HepG2 (cell line): ENCODE data around the gene PDP2. TPM values are rescaled to one million over a fixed set of nuclear protein-coding genes. Genes with fewer than 3 reads are reported as not detected.
A peak's percentile ranks its signal among the peaks of the same experiment; 100 is the strongest.

Source experiments
- ATAC-seq: fragments of 200-7000 bp; cut with Tn5 transposase; 3 replicates; pipeline ENCODE4 v1.9.1; 2020; ENCODE audit warnings: mild to moderate bottlenecking, moderate library complexity
- BruUV-seq: library from RNA; stranded (reverse); fragments of 400-500 nt; replicated peaks from 2 replicates; lab custom pipeline; 2021; lab: Mats Ljungman, UMichigan
- CTCF ChIA-PET: fragments of 300-600 bp; formaldehyde crosslinking; extraction: SDS; loops from one replicate; lab custom pipeline; 2021; ENCODE audit warnings: low total read pairs, inconsistent platforms, low intra/inter-chr PET ratio; lab: Yijun Ruan, JAX
- POLR2A ChIA-PET: fragments of 350-600 bp; sonication (Branson Sonifier 250); formaldehyde crosslinking; loops from one replicate; lab custom pipeline; 2020; ENCODE audit warnings: antibody characterized with exemption, inconsistent platforms; lab: Yijun Ruan, JAX
- DNase-seq: peaks from one replicate; pipeline ENCODE4 v3.0.0-alpha.2; 2015; ENCODE audit warnings: low spot score
- FAIRE-seq: peaks from 3 replicates; lab custom pipeline; 2011; peaks lifted over from hg19 to GRCh38; lab: Jason Lieb, UNC
- H2AFZ ChIP-seq: one replicate; pipeline ENCODE4 v1.6.1; 2011; ENCODE audit warnings: low read length, inconsistent platforms
- H3K27ac ChIP-seq: fragments of 300-600 bp; 3 replicates; pipeline ENCODE4 v1.8.0; 2011; ENCODE audit warnings: mixed run types, mild to moderate bottlenecking, mixed read lengths, low read length, inconsistent platforms; ENCODE audit not compliant: insufficient read depth; ENCODE audit errors: extremely low read length
- H3K27me3 ChIP-seq, 2 experiments: fragments of 200-600 bp in 1 of 2; 2 replicates in 1 of 2; 3 replicates in 1 of 2; pipeline versions ENCODE4 v1.6.0 to v1.8.0; 2011; ENCODE audit warnings: low read length in 2 of 2, mild to moderate bottlenecking in 2 of 2, moderate library complexity in 2 of 2, inconsistent platforms in 1 of 2; ENCODE audit not compliant: insufficient read depth in 2 of 2, control insufficient read depth in 1 of 2
- H3K36me3 ChIP-seq, 2 experiments: fragments of 200-600 bp in 1 of 2; replicated peaks in 1 of 2; 2 replicates in 1 of 2; 3 replicates in 1 of 2; pipeline versions ENCODE4 v1.5.1 to v1.8.0; 2011; ENCODE audit warnings: low read length in 2 of 2, inconsistent platforms in 1 of 2; ENCODE audit not compliant: insufficient read depth in 2 of 2, control insufficient read depth in 1 of 2
- H3K4me1 ChIP-seq: 2 replicates; pipeline ENCODE4 v1.5.1; 2012; ENCODE audit warnings: low read length, inconsistent platforms; ENCODE audit not compliant: insufficient read depth
- H3K4me2 ChIP-seq: 2 replicates; pipeline ENCODE4 v1.6.0; 2011; ENCODE audit warnings: low read depth, low read length, inconsistent platforms
- H3K4me3 ChIP-seq, 3 experiments: fragments of 200-600 bp in 1 of 3; sonication (generic), shearing (Covaris generic) in 1 of 3; replicated peaks in 1 of 3; 2 replicates each; pipeline ENCODE4 v1.5.1; 2011 to 2016; ENCODE audit warnings: low read length in 3 of 3, inconsistent platforms in 2 of 3, low read depth in 2 of 3, mild to moderate bottlenecking in 2 of 3, control low read depth in 1 of 3, mixed read lengths in 1 of 3; ENCODE audit not compliant: insufficient read depth in 1 of 3
- H3K79me2 ChIP-seq: one replicate; pipeline ENCODE4 v1.6.1; 2011; ENCODE audit warnings: low read length, inconsistent platforms; ENCODE audit not compliant: insufficient read depth
- H3K9ac ChIP-seq: 2 replicates; pipeline ENCODE4 v1.6.0; 2011; ENCODE audit warnings: mild to moderate bottlenecking, low read depth, low read length, inconsistent platforms; ENCODE audit not compliant: insufficient read depth
- H3K9me3 ChIP-seq: 2 replicates; pipeline ENCODE4 v1.5.1; 2012; ENCODE audit warnings: mild to moderate bottlenecking, low read length
- H4K20me1 ChIP-seq: 2 replicates; pipeline ENCODE4 v1.6.0; 2011; ENCODE audit warnings: inconsistent platforms, mild to moderate bottlenecking, low read length, moderate library complexity; ENCODE audit not compliant: insufficient read depth
- ADNP ChIP-seq: sonication (generic); formaldehyde crosslinking; IDR thresholded peaks from 2 replicates; pipeline ENCODE4 v1.4.0; 2020; ENCODE audit warnings: missing genetic modification reagents
- HNRNPL ChIP-seq: fragments of 200-400 bp; formaldehyde crosslinking; IDR thresholded peaks from 2 replicates; pipeline ENCODE4 v1.6.1; 2017; ENCODE audit warnings: mild to moderate bottlenecking, low read depth, low read length
- NRL ChIP-seq: sonication (generic); formaldehyde crosslinking; IDR thresholded peaks from 2 replicates; pipeline ENCODE4 v1.5.0; 2020; ENCODE audit warnings: missing genetic modification reagents, mild to moderate bottlenecking, moderate library complexity, borderline replicate concordance
- SRY ChIP-seq: sonication (generic); formaldehyde crosslinking; IDR thresholded peaks from 2 replicates; pipeline ENCODE4 v1.8.0; 2022; ENCODE audit warnings: mild to moderate bottlenecking, missing genetic modification reagents
- STAG1 ChIP-seq: sonication (generic); formaldehyde crosslinking; IDR thresholded peaks from 2 replicates; pipeline ENCODE4 v1.4.0; 2020; ENCODE audit warnings: missing genetic modification reagents
- TEAD3 ChIP-seq: optimal IDR thresholded peaks from 2 replicates; pipeline ENCODE3; 2016; ENCODE audit warnings: borderline replicate concordance
- UBTF ChIP-seq: sonication (generic); formaldehyde crosslinking; IDR thresholded peaks from 2 replicates; pipeline ENCODE4 v1.4.0; 2020; ENCODE audit warnings: mild to moderate bottlenecking, missing genetic modification reagents
- ZNF280B ChIP-seq: sonication (generic); formaldehyde crosslinking; IDR thresholded peaks from 2 replicates; pipeline ENCODE4 v1.5.0; 2020; ENCODE audit warnings: missing genetic modification reagents, mild to moderate bottlenecking, borderline replicate concordance
- WGBS: methylation state at CpG from one replicate; pipeline ENCODE4 v1.1.6; 2017; ENCODE audit warnings: low lambda C conversion rate; 5-methylcytosine and 5-hydroxymethylcytosine counted together
- in situ Hi-C: cut with HindIII; loops from 2 replicates; pipeline ENCODE4 v1.10.0; 2017; ENCODE audit warnings: low pct_unique_long_range_greater_than_20kb; ENCODE audit not compliant: extremely low pct_ligation_motif_present
- intact Hi-C: fragments of 100-400 bp; cut with micrococcal nuclease; formaldehyde crosslinking; loops from one replicate; pipeline ENCODE4 v1.10.0; 2022; ENCODE audit not compliant: unreplicated experiment
- polyA plus RNA-seq, 8 experiments: library from polyadenylated mRNA; depleted of rRNA in 3 of 8; stranded (reverse) in 7 of 8; unstranded in 1 of 8; fragments of >200 nt; fragmentation: Illumina TruSeq in 4 of 8; extraction: Trizol in 4 of 8; gene quantifications; 2 replicates each; pipeline versions ENCODE4 v1.2.1 to v1.2.3, GENCODE V29; 2011 to 2016; ENCODE audit warnings: low read depth in 4 of 8, missing spikeins in 1 of 8, mixed read lengths in 1 of 8; ENCODE audit not compliant: insufficient read depth in 1 of 8
- total RNA-seq, 5 experiments: library from RNA; depleted of rRNA; stranded (reverse); fragments of >200 nt; fragmentation: Illumina TruSeq; extraction: Trizol; gene quantifications; 2 replicates each; pipeline ENCODE4 v1.2.3, GENCODE V29; 2016; ENCODE audit warnings: low read depth in 1 of 5

Gene PDP2
- total and polyA plus RNA-seq, 2 of the 13 experiments (the other 11 are each of a cell fraction or from before 2014, with no cell fraction given), result 12.8 to 15.8 TPM

GRCh38 chr16:66903544-66904427 is 23.5 kb downstream of the PDP2 start:
- H3K27ac ChIP-seq, result no peak overlapping the region
- DNase-seq (no peak), FAIRE-seq (no peak), ATAC-seq (no peak)
- 48% methylated on average over 6 of the region's 11 CpGs for WGBS
- CTCF ChIA-PET, result no interaction called here
- H3K4me1 ChIP-seq, result peaks cover 92% of the 10 kb centered on the region
- BruUV-seq, result no TSS peak
- no peaks in the 10 kb centered on the region for H4K20me1 ChIP-seq
- POLR2A ChIA-PET, result interaction anchor here (1.1 to 10.3 kb wide), 9 partner anchors 9 to 267 kb away, joined by 3 to 86 read pairs (median 13); partner anchors contain the start of genes CDH16, CES2, CES3 and CIAO2B
- H3K27me3 ChIP-seq, result no peaks in the 10 kb centered on the region
- peak overlapping the region in 1 of 3 experiments; percentile 72; a peak in 2 of 6 replicates for H3K4me3 ChIP-seq
- intact Hi-C loops, result no loop called here
- H3K4me2 ChIP-seq, result peak overlapping the region; percentile 82
- no peaks in the 10 kb centered on the region for H3K79me2 ChIP-seq
- in situ Hi-C loops, result loop anchor here (5.0 kb wide), 1 partner anchor 34 kb away; the partner anchor contains the start of gene CES2
- no peaks in the 10 kb centered on the region for H3K9me3 ChIP-seq
- H2AFZ ChIP-seq, result no peak overlapping the region
- 0 out of 2 replicates have a peak overlapping the region, but pooled peaks have one; percentile 74 for H3K9ac ChIP-seq
- no peaks in the 10 kb centered on the region for H3K36me3 ChIP-seq
- TF ChIP-seq ZNF280B (CRISPR knock-in tag), result peak; percentile 14; the same call in 1 of the 2 replicates
- TF ChIP-seq SRY (CRISPR knock-in tag), result 0 out of 2 replicates have a peak, but pooled peaks have one; percentile 67
- TF ChIP-seq NRL (CRISPR knock-in tag), result peak; percentile 57; the same call in 1 of the 2 replicates
- 0 out of 2 replicates have a peak, but pooled peaks have one; percentile 5 for TF ChIP-seq UBTF
- 0 out of 2 replicates have a peak, but pooled peaks have one; percentile 25 for TF ChIP-seq HNRNPL
- TF ChIP-seq STAG1 (CRISPR knock-in tag), result no peak
- peak; percentile 8 for TF ChIP-seq TEAD3
- no peak for TF ChIP-seq ADNP (CRISPR knock-in tag)
